PC-9 (cell line): ENCODE measurements around the gene HNRNPA2B1. TPM values are rescaled to one million over a fixed set of nuclear protein-coding genes. Genes with fewer than 3 reads are reported as not detected.
"Not testable (repeated sequence)": the region's sequence is repeated elsewhere in the genome, so short reads cannot be mapped to it uniquely, and the experiment has no call there.

Experiments used
- BruUV-seq: library from RNA; stranded (reverse); fragments of 400-500 nt; replicated peaks from 2 replicates; lab custom pipeline; 2021; lab: Mats Ljungman, UMichigan
- CTCF ChIA-PET: fragments of 300-600 bp; sonication (Branson Sonifier 250); formaldehyde crosslinking; loops from one replicate; lab custom pipeline; 2022; ENCODE audit warnings: antibody characterized with exemption; lab: Charles Lee
- POLR2A ChIA-PET: fragments of 300-600 bp; sonication (Branson Sonifier 250); formaldehyde crosslinking; loops from one replicate; lab custom pipeline; 2022; ENCODE audit warnings: antibody characterized with exemption; ENCODE audit not compliant: unreplicated experiment; lab: Charles Lee
- DNase-seq, 2 experiments: peaks; one replicate each; pipeline versions ENCODE4 v3.0.0 to v3.0.0-alpha.2; 2015 to 2022; ENCODE audit warnings: mixed read lengths in 1 of 2
- H2AFZ ChIP-seq: fragments of 200-600 bp; sonication (generic); 2 replicates; pipeline ENCODE4 v1.8.1; 2017; ENCODE audit warnings: antibody characterized with exemption
- H3F3A ChIP-seq: fragments of 200-600 bp; sonication (generic); 2 replicates; pipeline ENCODE4 v1.8.1; 2017; ENCODE audit warnings: antibody characterized with exemption, mild to moderate bottlenecking, low read depth; ENCODE audit not compliant: insufficient read depth
- H3K27ac ChIP-seq: fragments of 200-600 bp; sonication (generic); 2 replicates; pipeline ENCODE4 v1.6.1; 2016; ENCODE audit warnings: mixed run types
- H3K27me3 ChIP-seq: fragments of 200-600 bp; sonication (generic); 2 replicates; pipeline ENCODE4 v1.6.1; 2016; ENCODE audit warnings: low read depth, mixed run types; ENCODE audit not compliant: insufficient read depth
- H3K36me3 ChIP-seq: fragments of 200-600 bp; sonication (generic); 2 replicates; pipeline ENCODE4 v1.6.1; 2016; ENCODE audit warnings: low read depth, mixed run types
- H3K4me1 ChIP-seq: fragments of 200-600 bp; sonication (generic); replicated peaks from 2 replicates; pipeline ENCODE4 v1.6.1; 2016; ENCODE audit warnings: mixed run types; ENCODE audit not compliant: insufficient read depth
- H3K4me2 ChIP-seq: fragments of 200-600 bp; sonication (generic); 2 replicates; pipeline ENCODE4 v1.6.1; 2017; ENCODE audit warnings: mixed run types
- H3K4me3 ChIP-seq: fragments of 200-600 bp; sonication (generic); 2 replicates; pipeline ENCODE4 v1.6.1; 2016; ENCODE audit warnings: mixed run types
- H3K79me2 ChIP-seq: fragments of 200-600 bp; sonication (generic); 2 replicates; pipeline ENCODE4 v1.6.1; 2017; ENCODE audit warnings: low read depth, mixed run types
- H3K9me2 ChIP-seq: fragments of 200-600 bp; sonication (generic); 2 replicates; pipeline ENCODE4 v1.8.1; 2017; ENCODE audit warnings: mild to moderate bottlenecking; ENCODE audit not compliant: insufficient read depth
- H3K9me3 ChIP-seq: fragments of 200-600 bp; sonication (generic); 2 replicates; pipeline ENCODE4 v1.8.1; 2016; ENCODE audit warnings: low read depth; ENCODE audit not compliant: insufficient read depth
- H4K20me1 ChIP-seq: fragments of 200-600 bp; sonication (generic); 2 replicates; pipeline ENCODE4 v1.8.1; 2017; ENCODE audit not compliant: insufficient read depth
- CTCF ChIP-seq: fragments of 200-600 bp; sonication (generic); conservative IDR thresholded peaks from 2 replicates; pipeline ENCODE4 v1.6.1; 2017; ENCODE audit warnings: mixed run types, antibody characterized with exemption, mild to moderate bottlenecking, moderate library complexity
- EZH2 ChIP-seq: fragments of 200-600 bp; sonication (generic); IDR thresholded peaks from 2 replicates; pipeline ENCODE4 v1.8.0; 2017; ENCODE audit warnings: antibody characterized with exemption, low read depth
- intact Hi-C: fragments of 100-400 bp; cut with micrococcal nuclease; formaldehyde crosslinking; loops from one replicate; pipeline ENCODE4 v1.10.0; 2022; ENCODE audit not compliant: unreplicated experiment
- total RNA-seq: library from RNA; stranded (reverse); gene quantifications from 2 replicates; pipeline ENCODE4 v1.2.3, GENCODE V29; 2021

The HNRNPA2B1 gene
- total RNA-seq, 1 experiment from 2014 or later = 792 TPM

- Histone ChIP-seq H2AFZ (no peak overlapping the region), H3K9me2 (no peaks in the 10 kb centered on the region), H4K20me1 (no peaks in the 10 kb centered on the region), H3K36me3 (no peaks in the 10 kb centered on the region), H3K4me1 (peaks cover 12% of the 10 kb centered on the region), H3K27me3 (no peaks in the 10 kb centered on the region), H3K4me2 (no peak overlapping the region), H3K9me3 (no peaks in the 10 kb centered on the region), H3F3A (peaks cover 20% of the 10 kb centered on the region), H3K27ac (no peak overlapping the region), H3K79me2 (peaks cover 22% of the 10 kb centered on the region), H3K4me3 (no peak overlapping the region)
- no peak for DNase-seq
- no TSS peak for BruUV-seq
- TF ChIP-seq EZH2 (no peak), CTCF (no peak)
- ChIA-PET POLR2A (no interaction called here), CTCF (no interaction called here)
- intact Hi-C loops = no loop called here
These were observed 51.1 kb downstream of the HNRNPA2B1 start for GRCh38 chr7:26149391-26149977.

GRCh38 chr7:26148307-26148700 lies 52.2 kb downstream of the HNRNPA2B1 start:
- BruUV-seq, H3K9me2 ChIP-seq, H3K9me3 ChIP-seq, POLR2A ChIA-PET, CTCF ChIA-PET, H4K20me1 ChIP-seq, H3K27ac ChIP-seq, DNase-seq, H3K27me3 ChIP-seq, H3K36me3 ChIP-seq, intact Hi-C loops, H3K4me2 ChIP-seq, H2AFZ ChIP-seq, H3K4me3 ChIP-seq: not testable (repeated sequence)
- peaks cover 10% of the 10 kb centered on the region for H3K79me2 ChIP-seq
- peaks cover 20% of the 10 kb centered on the region for H3K4me1 ChIP-seq
- H3F3A ChIP-seq = peaks cover 21% of the 10 kb centered on the region

- H3K9me2 ChIP-seq, H2AFZ ChIP-seq, BruUV-seq, H3K27me3 ChIP-seq, H4K20me1 ChIP-seq, H3K27ac ChIP-seq, H3K9me3 ChIP-seq, DNase-seq, H3K4me3 ChIP-seq, intact Hi-C loops, H3K79me2 ChIP-seq, CTCF ChIA-PET, H3K4me2 ChIP-seq, H3K36me3 ChIP-seq: not testable (repeated sequence)
- peaks cover 22% of the 10 kb centered on the region for H3F3A ChIP-seq
- POLR2A ChIA-PET = interaction anchor here (0.6 kb wide), 1 partner anchor 44 kb away, joined by 5 read pairs; no protein-coding TSS in a partner anchor
- peaks cover 26% of the 10 kb centered on the region for H3K4me1 ChIP-seq
These were observed 52.8 kb downstream of the HNRNPA2B1 start for GRCh38 chr7:26147646-26148306.

GRCh38 chr7:26147030-26147429 lies 53.5 kb downstream of the HNRNPA2B1 start:
- POLR2A ChIA-PET = interaction anchor here (0.6 kb wide), 1 partner anchor 45 kb away, joined by 5 read pairs; no protein-coding TSS in a partner anchor
- CTCF ChIA-PET = no interaction called here
- Histone ChIP-seq H3K27me3 (no peaks in the 10 kb centered on the region), H3K36me3 (no peaks in the 10 kb centered on the region), H4K20me1 (no peaks in the 10 kb centered on the region), H3K4me3 (no peak overlapping the region), H3K79me2 (no peaks in the 10 kb centered on the region), H3K27ac (no peak overlapping the region), H3K9me3 (no peaks in the 10 kb centered on the region), H2AFZ (no peak overlapping the region), H3K4me1 (peaks cover 29% of the 10 kb centered on the region), H3K9me2 (no peaks in the 10 kb centered on the region), H3F3A (peaks cover 22% of the 10 kb centered on the region), H3K4me2 (no peak overlapping the region)
- intact Hi-C loops = no loop called here
- TF ChIP-seq CTCF = no peak
- TF ChIP-seq EZH2 = no peak
- no peak for DNase-seq
- BruUV-seq = no TSS peak
